H7 (cell line): ENCODE measurements around the gene ARHGAP28. TPM values are rescaled to one million over a fixed set of nuclear protein-coding genes. Genes with fewer than 3 reads are reported as not detected.

Experiments
- DNase-seq: peaks from one replicate; pipeline ENCODE4 v3.0.0; 2012
- H3K27me3 ChIP-seq: 2 replicates; pipeline ENCODE4 v1.6.0; 2011; ENCODE audit warnings: mild to moderate bottlenecking, low read length; ENCODE audit not compliant: control insufficient read depth, insufficient read depth
- H3K36me3 ChIP-seq: replicated peaks from 2 replicates; pipeline ENCODE4 v1.5.1; 2011; ENCODE audit warnings: low read length; ENCODE audit not compliant: control insufficient read depth, insufficient read depth
- H3K4me3 ChIP-seq: 2 replicates; pipeline ENCODE4 v1.5.1; 2011; ENCODE audit warnings: low read depth, mild to moderate bottlenecking, control low read depth, low read length, moderate library complexity; ENCODE audit not compliant: insufficient read depth
- total RNA-seq: library from RNA; depleted of rRNA; stranded (reverse); fragments of >200 nt; shearing (Covaris generic); gene quantifications from 2 replicates; pipeline ENCODE4 v1.2.3, GENCODE V29; 2014

Gene ARHGAP28
- total RNA-seq, 1 experiment from 2014 or later: 32.3 TPM

- DNase-seq: no peak
- H3K36me3 ChIP-seq: peaks cover 5% of the 10 kb centered on the region
- no peaks in the 10 kb centered on the region for H3K27me3 ChIP-seq
- no peak overlapping the region for H3K4me3 ChIP-seq
These were observed 213.6 kb downstream of the ARHGAP28 start for GRCh38 chr18:6943143-6943542.

DNA sequence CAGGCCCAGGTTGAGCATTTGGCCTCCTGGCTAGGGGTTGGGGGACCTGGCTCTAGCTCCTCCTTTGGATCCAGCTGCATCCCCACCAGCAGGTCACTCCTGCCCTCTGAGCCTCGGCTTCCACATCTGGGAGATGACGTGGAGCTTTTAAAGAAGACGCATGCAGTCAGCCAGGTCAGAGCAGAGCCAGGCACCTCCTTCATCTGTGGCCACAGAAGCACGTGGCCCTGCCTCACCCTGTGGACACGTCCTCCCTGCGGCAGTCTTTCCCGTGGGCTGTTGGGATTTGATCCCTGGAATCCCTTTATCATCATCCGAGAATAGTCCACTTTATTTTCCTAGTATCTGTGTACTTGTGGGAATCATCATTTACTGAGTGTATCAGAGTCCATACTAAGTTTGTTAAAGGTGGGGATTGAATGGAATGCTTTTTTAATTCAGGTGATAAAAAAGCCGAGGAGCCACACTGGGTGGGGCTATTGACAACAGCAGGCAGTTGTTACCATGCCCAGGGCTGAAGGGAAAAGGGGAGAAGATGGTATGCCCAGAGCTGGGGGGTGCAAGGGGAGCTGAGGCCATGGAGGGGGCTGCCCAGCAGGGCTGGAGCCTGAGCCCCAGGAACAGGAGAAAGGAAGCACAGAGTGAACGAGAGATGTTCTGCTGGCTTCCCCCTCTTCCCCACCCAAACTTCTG, 218.0 kb downstream of the ARHGAP28 start:
- peaks cover 5% of the 10 kb centered on the region for H3K36me3 ChIP-seq
- no peak overlapping the region for H3K4me3 ChIP-seq
- H3K27me3 ChIP-seq: no peaks in the 10 kb centered on the region
- no peak for DNase-seq

DNA sequence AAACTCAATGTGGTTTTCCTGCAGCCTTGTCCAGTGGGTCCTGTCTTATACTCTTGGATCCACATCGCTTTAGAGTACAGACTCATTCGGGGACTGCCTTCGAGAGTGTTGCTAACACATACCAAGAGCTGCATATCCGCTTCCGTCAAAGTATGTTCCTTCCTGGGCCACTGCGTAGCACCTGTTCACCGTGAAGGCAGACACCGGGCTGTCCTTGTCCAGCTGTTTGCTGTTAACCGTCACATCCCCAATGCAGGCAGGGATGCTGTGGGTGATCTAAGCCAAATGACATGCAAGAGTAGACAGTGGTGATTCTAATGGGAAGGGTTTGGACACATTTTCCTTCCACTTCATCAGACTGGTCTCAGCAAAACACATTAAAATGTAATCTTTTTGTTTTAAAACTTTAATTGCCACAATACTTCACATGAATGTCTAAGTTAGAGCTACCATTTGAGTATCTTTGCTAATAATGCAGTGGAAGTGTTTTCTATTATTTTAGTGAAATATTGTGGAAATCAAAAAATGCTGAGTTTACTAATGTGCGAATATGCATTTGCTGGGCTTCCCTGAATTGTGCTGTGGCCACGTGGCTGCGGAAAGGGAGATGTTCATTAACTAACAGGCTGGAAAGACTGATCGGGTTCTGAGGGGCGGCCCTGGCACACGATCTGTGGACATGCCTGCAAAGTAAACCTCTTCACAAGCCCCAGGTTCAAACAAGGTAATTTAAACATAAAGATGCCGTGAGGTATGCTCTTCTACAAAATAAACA, 219.0 kb downstream of the ARHGAP28 start:
- H3K36me3 ChIP-seq: peaks cover 3% of the 10 kb centered on the region
- DNase-seq: no peak
- no peaks in the 10 kb centered on the region for H3K27me3 ChIP-seq
- no peak overlapping the region for H3K4me3 ChIP-seq

DNA sequence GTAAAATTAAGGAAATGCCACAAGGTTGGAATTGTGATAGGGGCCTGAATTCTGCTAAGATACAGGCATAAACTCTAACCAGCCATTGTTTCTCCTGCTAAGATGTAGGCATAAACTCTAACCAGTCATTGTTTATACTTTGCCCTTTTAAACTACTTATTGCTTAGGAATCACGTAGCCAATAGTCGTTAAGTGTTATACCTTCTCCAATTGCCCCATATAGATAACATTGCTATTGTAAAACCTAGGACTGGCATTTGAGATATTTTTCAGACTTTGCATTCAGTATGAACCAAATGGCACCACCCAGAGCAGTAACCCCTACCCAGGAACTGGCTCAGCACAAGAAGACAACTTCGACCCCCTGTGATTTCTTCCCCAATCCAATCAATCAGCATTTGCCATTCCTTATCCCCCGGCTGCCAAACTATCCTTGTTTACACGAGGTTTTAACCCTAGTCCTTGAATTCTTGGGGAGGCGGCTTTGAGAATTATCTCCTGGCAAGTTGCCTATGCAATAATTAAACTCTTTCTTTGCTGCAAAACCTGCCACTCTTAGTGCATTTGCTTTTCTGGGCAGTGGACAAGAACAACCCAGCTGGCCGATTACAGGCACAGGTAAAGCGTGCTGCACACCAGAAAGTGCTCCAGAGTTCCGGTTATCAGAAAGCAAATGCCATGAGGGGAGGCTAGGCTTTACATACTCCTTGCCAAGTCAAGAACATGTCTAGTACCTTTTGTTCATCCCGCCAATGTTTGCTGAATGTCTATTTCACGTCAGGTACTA, 220.5 kb downstream of the ARHGAP28 start:
- H3K36me3 ChIP-seq: peaks cover 8% of the 10 kb centered on the region
- no peak overlapping the region for H3K4me3 ChIP-seq
- H3K27me3 ChIP-seq: no peaks in the 10 kb centered on the region
- no peak for DNase-seq

GRCh38 chr18:6950641-6951040, 221.1 kb downstream of the ARHGAP28 start:
- H3K36me3 ChIP-seq: peaks cover 5% of the 10 kb centered on the region
- no peaks in the 10 kb centered on the region for H3K27me3 ChIP-seq
- no peak overlapping the region for H3K4me3 ChIP-seq
- no peak for DNase-seq

GRCh38 chr18:6951336-6952090, 222.0 kb downstream of the ARHGAP28 start:
- Histone ChIP-seq H3K4me3 (no peak overlapping the region), H3K36me3 (peaks cover 5% of the 10 kb centered on the region), H3K27me3 (no peaks in the 10 kb centered on the region)
- peak; percentile 41 for DNase-seq

GRCh38 chr18:6954501-6954900, 225.0 kb downstream of the ARHGAP28 start:
- Histone ChIP-seq H3K4me3 (no peak overlapping the region), H3K36me3 (peaks cover 7% of the 10 kb centered on the region), H3K27me3 (no peaks in the 10 kb centered on the region)
- no peak for DNase-seq

- Histone ChIP-seq H3K27me3 (no peaks in the 10 kb centered on the region), H3K4me3 (no peak overlapping the region), H3K36me3 (peaks cover 7% of the 10 kb centered on the region)
- DNase-seq: no peak
These were observed 225.8 kb downstream of the ARHGAP28 start for GRCh38 chr18:6955304-6955703.

- Histone ChIP-seq H3K27me3 (no peaks in the 10 kb centered on the region), H3K4me3 (no peak overlapping the region), H3K36me3 (peaks cover 8% of the 10 kb centered on the region)
- no peak for DNase-seq
These were observed 227.0 kb downstream of the ARHGAP28 start for GRCh38 chr18:6956495-6956894.

- DNase-seq: no peak
- H3K36me3 ChIP-seq: peaks cover 10% of the 10 kb centered on the region
- no peaks in the 10 kb centered on the region for H3K27me3 ChIP-seq
- no peak overlapping the region for H3K4me3 ChIP-seq
These were observed 227.5 kb downstream of the ARHGAP28 start for GRCh38 chr18:6956999-6957398.

DNA sequence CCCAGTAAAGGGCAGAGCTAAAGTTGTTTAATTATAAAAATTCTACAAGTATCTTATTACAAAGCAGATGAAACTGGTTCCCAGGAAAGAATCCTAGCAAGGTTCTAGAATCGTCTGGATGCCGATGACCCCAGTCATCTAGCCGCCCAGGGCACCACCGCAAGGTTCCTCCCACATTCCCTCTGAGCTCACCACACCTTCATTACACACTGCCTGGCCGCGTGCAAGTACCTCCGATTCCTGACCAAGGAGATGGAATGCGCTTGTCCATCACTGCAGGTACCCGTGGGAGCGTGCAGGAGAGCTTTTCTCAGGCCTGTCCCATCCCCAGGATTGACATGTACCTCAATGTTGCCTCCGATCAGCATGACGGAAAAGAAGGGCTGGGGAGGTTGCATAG, 229.6 kb downstream of the ARHGAP28 start:
- H3K27me3 ChIP-seq: no peaks in the 10 kb centered on the region
- DNase-seq: no peak
- H3K4me3 ChIP-seq: no peak overlapping the region
- H3K36me3 ChIP-seq: peaks cover 9% of the 10 kb centered on the region

DNA sequence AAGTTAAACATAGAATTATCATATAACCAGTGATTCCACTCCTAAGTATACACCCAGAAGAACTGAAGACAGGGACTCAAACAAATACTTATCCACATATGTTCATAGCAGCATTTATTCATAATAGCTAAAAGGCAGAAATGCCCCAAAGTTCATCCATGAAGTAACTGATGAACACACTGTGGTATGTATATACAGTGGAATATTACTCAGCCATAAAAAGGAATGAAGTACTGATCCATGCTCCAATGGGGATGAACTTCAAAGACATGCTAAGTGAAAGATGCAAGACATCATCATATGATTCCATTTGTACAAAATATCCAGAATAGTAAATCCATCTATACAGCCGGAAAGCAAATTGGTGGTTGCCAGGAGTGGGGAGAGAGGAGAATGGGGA, 230.6 kb downstream of the ARHGAP28 start:
- H3K27me3 ChIP-seq: no peaks in the 10 kb centered on the region
- no peak overlapping the region for H3K4me3 ChIP-seq
- peaks cover 10% of the 10 kb centered on the region for H3K36me3 ChIP-seq
- DNase-seq: no peak

DNA sequence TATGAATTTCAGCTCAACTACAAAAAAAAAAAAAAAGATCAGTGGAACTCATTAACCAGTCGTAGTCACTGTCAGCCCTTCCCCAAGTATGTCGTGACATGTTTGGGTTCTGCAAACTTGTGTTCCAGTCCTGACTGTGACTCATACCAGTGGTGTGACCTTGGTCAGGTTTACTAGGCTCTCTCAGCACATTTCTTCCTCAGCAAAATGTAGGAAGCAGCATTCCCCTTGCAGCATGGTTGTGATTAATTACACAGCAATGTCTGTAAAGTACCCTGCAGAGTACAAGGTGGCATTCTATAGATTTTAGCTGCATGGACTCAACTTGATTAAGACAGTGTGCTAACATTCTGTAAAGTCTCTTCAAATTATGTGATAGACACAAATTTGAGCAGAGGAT, 231.1 kb downstream of the ARHGAP28 start:
- DNase-seq: no peak
- no peak overlapping the region for H3K4me3 ChIP-seq

GRCh38 chr18:6961331-6961730, 231.8 kb downstream of the ARHGAP28 start:
- Histone ChIP-seq H3K4me3 (no peak overlapping the region), H3K27me3 (no peaks in the 10 kb centered on the region), H3K36me3 (peaks cover 10% of the 10 kb centered on the region)
- no peak for DNase-seq

More for the DNA sequence above, 231.1 kb downstream of the ARHGAP28 start:
- Histone ChIP-seq H3K27me3 (no peaks in the 10 kb centered on the region), H3K36me3 (peaks cover 10% of the 10 kb centered on the region)
